ENCODE data around the gene FTSJ1.
A peak's percentile ranks its signal among the peaks of the same experiment; 100 is the strongest.

Gene FTSJ1

GRCh38 chrX:48461830-48462229 is 14.2 kb upstream of the FTSJ1 start:
- no peaks in the 10 kb centered on the region for H3F3A ChIP-seq (ENCODE audit: insufficient read depth)
- no peaks in the 10 kb centered on the region for H3K36me3 ChIP-seq (ENCODE audit: low read length)
- no peaks in the 10 kb centered on the region for H4K20me1 ChIP-seq (ENCODE audit: low read depth, low read length)
- no peak overlapping the region for H3K9ac ChIP-seq (ENCODE audit: low read length)
- peaks cover 14% of the 10 kb centered on the region for H3K79me2 ChIP-seq (ENCODE audit: insufficient read depth, low read length)
- H3K9me2 ChIP-seq (replicated peaks; ENCODE audit: insufficient read depth, low read length): no peaks in the 10 kb centered on the region
- H3K4me3 ChIP-seq (ENCODE audit: insufficient read depth, low read length, poor library complexity, severe bottlenecking): no peak overlapping the region
- H2AFZ ChIP-seq (ENCODE audit: low read depth, low read length, severe bottlenecking): no peak overlapping the region
- H3K27ac ChIP-seq (ENCODE audit: low read depth, low read length): no peak overlapping the region
- H3K27me3 ChIP-seq (ENCODE audit: low read length): no peaks in the 10 kb centered on the region
- TF ChIP-seq, protein P1, sequence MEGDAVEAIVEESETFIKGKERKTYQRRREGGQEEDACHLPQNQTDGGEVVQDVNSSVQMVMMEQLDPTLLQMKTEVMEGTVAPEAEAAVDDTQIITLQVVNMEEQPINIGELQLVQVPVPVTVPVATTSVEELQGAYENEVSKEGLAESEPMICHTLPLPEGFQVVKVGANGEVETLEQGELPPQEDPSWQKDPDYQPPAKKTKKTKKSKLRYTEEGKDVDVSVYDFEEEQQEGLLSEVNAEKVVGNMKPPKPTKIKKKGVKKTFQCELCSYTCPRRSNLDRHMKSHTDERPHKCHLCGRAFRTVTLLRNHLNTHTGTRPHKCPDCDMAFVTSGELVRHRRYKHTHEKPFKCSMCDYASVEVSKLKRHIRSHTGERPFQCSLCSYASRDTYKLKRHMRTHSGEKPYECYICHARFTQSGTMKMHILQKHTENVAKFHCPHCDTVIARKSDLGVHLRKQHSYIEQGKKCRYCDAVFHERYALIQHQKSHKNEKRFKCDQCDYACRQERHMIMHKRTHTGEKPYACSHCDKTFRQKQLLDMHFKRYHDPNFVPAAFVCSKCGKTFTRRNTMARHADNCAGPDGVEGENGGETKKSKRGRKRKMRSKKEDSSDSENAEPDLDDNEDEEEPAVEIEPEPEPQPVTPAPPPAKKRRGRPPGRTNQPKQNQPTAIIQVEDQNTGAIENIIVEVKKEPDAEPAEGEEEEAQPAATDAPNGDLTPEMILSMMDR (IDR thresholded peaks at IDR 0.05; ENCODE audit: insufficient read depth, low read length, poor library complexity, severe bottlenecking): no peak
- TF ChIP-seq EZH2phosphoT487 (conservative IDR thresholded peaks at IDR 0.05; ENCODE audit: low read length): no peak
- no peak overlapping the region for H3K4me2 ChIP-seq (ENCODE audit: low read depth, low read length, poor library complexity, severe bottlenecking)
- H3K9me3 ChIP-seq (ENCODE audit: insufficient read depth, low read length): no peaks in the 10 kb centered on the region

DNA sequence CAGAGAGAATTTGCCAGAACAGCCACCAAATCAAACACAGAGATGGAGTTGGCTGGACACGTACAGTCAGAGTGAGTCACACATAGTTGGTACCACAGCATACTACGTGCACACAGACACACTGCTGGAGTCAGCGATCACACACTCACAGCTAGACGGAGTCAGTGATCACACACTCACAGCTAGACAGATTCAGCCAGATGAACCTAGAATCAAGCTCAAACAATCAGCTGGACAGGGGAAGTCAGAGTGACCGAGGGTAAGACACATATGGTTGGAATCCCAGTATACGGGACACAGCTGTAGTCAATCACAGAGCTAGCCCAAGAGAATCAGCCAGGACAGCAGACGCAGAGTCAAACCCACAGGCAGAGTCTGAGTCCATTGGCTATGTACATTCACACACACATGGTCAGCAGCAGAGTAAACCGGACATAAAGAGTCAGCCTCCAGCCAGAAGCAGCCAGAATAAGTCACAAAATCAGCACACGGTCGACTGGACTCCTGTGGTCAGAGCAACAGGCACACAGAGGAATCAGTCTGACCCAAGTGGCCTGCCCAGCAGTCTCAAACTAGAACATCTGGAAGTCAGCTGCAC is 10.6 kb upstream of the FTSJ1 start:
- no peak overlapping the region for H3K9ac ChIP-seq (ENCODE audit: low read length)
- 0 out of 2 replicates have a peak, but pooled peaks cover 6% of the 10 kb centered on the region for H3F3A ChIP-seq (ENCODE audit: insufficient read depth)
- peaks cover 40% of the 10 kb centered on the region for H3K79me2 ChIP-seq (ENCODE audit: insufficient read depth, low read length)
- no peaks in the 10 kb centered on the region for H4K20me1 ChIP-seq (ENCODE audit: low read depth, low read length)
- H3K9me2 ChIP-seq (replicated peaks; ENCODE audit: insufficient read depth, low read length): no peaks in the 10 kb centered on the region
- H2AFZ ChIP-seq (ENCODE audit: low read depth, low read length, severe bottlenecking): no peak overlapping the region
- no peak for TF ChIP-seq EZH2phosphoT487 (conservative IDR thresholded peaks at IDR 0.05; ENCODE audit: low read length)
- no peaks in the 10 kb centered on the region for H3K9me3 ChIP-seq (ENCODE audit: insufficient read depth, low read length)
- no peak overlapping the region for H3K27ac ChIP-seq (ENCODE audit: low read depth, low read length)
- H3K4me2 ChIP-seq (ENCODE audit: low read depth, low read length, poor library complexity, severe bottlenecking): no peak overlapping the region
- no peaks in the 10 kb centered on the region for H3K36me3 ChIP-seq (ENCODE audit: low read length)
- H3K27me3 ChIP-seq (ENCODE audit: low read length): no peaks in the 10 kb centered on the region
- H3K4me3 ChIP-seq (ENCODE audit: insufficient read depth, low read length, poor library complexity, severe bottlenecking): no peak overlapping the region

- TF ChIP-seq EZH2phosphoT487 (conservative IDR thresholded peaks at IDR 0.05; ENCODE audit: low read length): no peak
- TF ChIP-seq, protein P1 (IDR thresholded peaks at IDR 0.05; ENCODE audit: insufficient read depth, low read length, poor library complexity, severe bottlenecking): no peak
- Histone ChIP-seq H3K9me3 (ENCODE audit: insufficient read depth, low read length) (no peaks in the 10 kb centered on the region), H3K79me2 (ENCODE audit: insufficient read depth, low read length) (peaks cover 40% of the 10 kb centered on the region), H4K20me1 (ENCODE audit: low read depth, low read length) (no peaks in the 10 kb centered on the region), H3F3A (ENCODE audit: insufficient read depth) (0 out of 2 replicates have a peak, but pooled peaks cover 6% of the 10 kb centered on the region), H3K4me2 (ENCODE audit: low read depth, low read length, poor library complexity, severe bottlenecking) (peak overlapping the region; percentile 93), H2AFZ (ENCODE audit: low read depth, low read length, severe bottlenecking) (no peak overlapping the region), H3K27me3 (ENCODE audit: low read length) (no peaks in the 10 kb centered on the region), H3K36me3 (ENCODE audit: low read length) (no peaks in the 10 kb centered on the region), H3K4me3 (ENCODE audit: insufficient read depth, low read length, poor library complexity, severe bottlenecking) (peak overlapping the region; percentile 85), H3K9ac (ENCODE audit: low read length) (peak overlapping the region; percentile 95), H3K27ac (ENCODE audit: low read depth, low read length) (peak overlapping the region; percentile 78; the same call in 1 of the 2 replicates), H3K9me2 (replicated peaks; ENCODE audit: insufficient read depth, low read length) (no peaks in the 10 kb centered on the region)
Observed at GRCh38 chrX:48466696-48467095, 9.3 kb upstream of the FTSJ1 start.

DNA sequence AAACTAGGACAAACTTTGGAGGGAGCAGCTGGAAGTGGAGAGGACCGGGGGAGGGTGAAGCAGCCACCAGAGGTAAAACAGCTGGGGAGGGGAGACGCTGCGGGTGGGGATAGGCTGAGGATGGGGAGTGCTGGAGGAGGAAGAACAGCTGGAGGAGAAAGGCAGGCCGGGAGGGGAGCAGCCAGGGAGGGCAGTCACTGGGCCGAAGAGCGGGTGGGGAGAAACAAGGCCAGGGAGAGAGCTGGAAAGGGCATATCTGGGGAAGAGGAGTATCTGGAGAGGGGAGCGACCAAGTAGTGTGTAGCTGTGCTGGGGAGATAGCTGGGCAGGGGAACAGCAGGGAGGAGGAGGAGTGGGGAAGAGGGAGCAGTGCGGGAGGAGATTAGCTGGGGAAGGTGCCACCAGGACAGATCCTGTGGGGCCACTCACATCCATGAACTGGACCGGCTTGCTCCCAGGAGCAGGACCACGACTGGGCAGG is 8.7 kb upstream of the FTSJ1 start:
- Histone ChIP-seq H3K9me3 (ENCODE audit: insufficient read depth, low read length) (no peaks in the 10 kb centered on the region), H3K9ac (ENCODE audit: low read length) (peak overlapping the region; percentile 95), H2AFZ (ENCODE audit: low read depth, low read length, severe bottlenecking) (no peak overlapping the region), H3F3A (ENCODE audit: insufficient read depth) (0 out of 2 replicates have a peak, but pooled peaks cover 6% of the 10 kb centered on the region), H3K4me2 (ENCODE audit: low read depth, low read length, poor library complexity, severe bottlenecking) (peak overlapping the region; percentile 93), H4K20me1 (ENCODE audit: low read depth, low read length) (no peaks in the 10 kb centered on the region), H3K9me2 (replicated peaks; ENCODE audit: insufficient read depth, low read length) (no peaks in the 10 kb centered on the region), H3K27ac (ENCODE audit: low read depth, low read length) (peak overlapping the region; percentile 78), H3K4me3 (ENCODE audit: insufficient read depth, low read length, poor library complexity, severe bottlenecking) (peak overlapping the region; percentile 85), H3K36me3 (ENCODE audit: low read length) (no peaks in the 10 kb centered on the region), H3K27me3 (ENCODE audit: low read length) (no peaks in the 10 kb centered on the region), H3K79me2 (ENCODE audit: insufficient read depth, low read length) (peaks cover 40% of the 10 kb centered on the region)
- no peak for TF ChIP-seq EZH2phosphoT487 (conservative IDR thresholded peaks at IDR 0.05; ENCODE audit: low read length)
- TF ChIP-seq, protein P1 (IDR thresholded peaks at IDR 0.05; ENCODE audit: insufficient read depth, low read length, poor library complexity, severe bottlenecking): no peak

Measured in SU-DHL-6 (cell line).